KOPT-K1 (cell line): ENCODE results near the gene PEAK1.

Experiments used
- H3K27ac ChIP-seq: fragments of 200-600 bp; sonication (generic); 2 replicates; pipeline ENCODE4 v1.5.1; 2016; ENCODE audit warnings: antibody characterized with exemption, mild to moderate bottlenecking, low read depth, low read length; ENCODE audit not compliant: poor library complexity, severe bottlenecking
- H3K36me3 ChIP-seq: fragments of 200-600 bp; sonication (generic); 2 replicates; pipeline ENCODE4 v1.5.1; 2017; ENCODE audit warnings: antibody characterized with exemption, mild to moderate bottlenecking, low read length, moderate library complexity; ENCODE audit not compliant: insufficient read depth
- H3K9me3 ChIP-seq: fragments of 200-600 bp; sonication (generic); 2 replicates; pipeline ENCODE4 v1.5.1; 2017; ENCODE audit warnings: antibody characterized with exemption, low read length, mild to moderate bottlenecking; ENCODE audit not compliant: insufficient read depth, poor library complexity, severe bottlenecking

PEAK1 gene

DNA sequence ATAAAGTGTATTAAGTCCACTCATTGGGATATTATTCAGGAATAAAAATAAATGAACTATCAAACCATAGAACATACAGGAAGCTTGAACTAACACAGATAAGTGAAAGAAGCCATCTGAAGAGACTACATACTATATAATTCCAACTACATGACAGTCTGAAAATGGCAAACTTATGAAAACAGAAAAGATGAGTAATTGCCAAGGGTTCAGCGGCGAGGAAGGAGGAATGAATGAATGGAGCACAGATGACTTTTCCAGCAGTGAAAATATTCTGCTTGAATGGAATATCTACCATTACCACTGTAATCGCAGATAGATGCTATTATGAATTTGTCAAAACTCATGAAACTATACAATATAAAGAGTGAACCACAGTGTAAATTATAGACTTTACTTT is 79.7 kb downstream of the PEAK1 start:
- Histone ChIP-seq H3K36me3 (no peaks in the 10 kb centered on the region), H3K27ac (no peak overlapping the region), H3K9me3 (peaks cover 21% of the 10 kb centered on the region)

DNA sequence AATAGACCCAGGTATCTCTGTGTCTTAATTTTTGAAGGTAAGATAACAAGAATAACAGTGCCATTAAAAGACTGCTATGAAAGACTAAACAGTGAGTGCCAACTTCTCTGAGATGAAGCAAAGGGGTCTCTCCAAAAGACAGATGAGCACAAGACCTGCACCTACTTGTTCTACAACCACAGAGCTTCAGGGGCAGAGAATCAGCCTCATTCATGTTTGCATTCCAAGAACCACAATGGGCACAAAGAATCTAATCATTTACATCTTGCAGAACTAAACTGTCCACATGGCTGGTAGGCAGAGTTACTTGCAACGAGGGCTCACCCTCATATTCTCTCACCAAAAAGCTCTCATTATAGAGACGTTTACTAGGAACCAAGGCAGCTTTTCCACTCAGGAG is 83.9 kb downstream of the PEAK1 start:
- no peak overlapping the region for H3K27ac ChIP-seq
- peaks cover 4% of the 10 kb centered on the region for H3K9me3 ChIP-seq

GRCh38 chr15:77335298-77335697 is 84.6 kb downstream of the PEAK1 start:
- H3K27ac ChIP-seq, result no peak overlapping the region
- H3K36me3 ChIP-seq, result no peaks in the 10 kb centered on the region

More for the DNA sequence above, 83.9 kb downstream of the PEAK1 start:
- no peaks in the 10 kb centered on the region for H3K36me3 ChIP-seq

DNA sequence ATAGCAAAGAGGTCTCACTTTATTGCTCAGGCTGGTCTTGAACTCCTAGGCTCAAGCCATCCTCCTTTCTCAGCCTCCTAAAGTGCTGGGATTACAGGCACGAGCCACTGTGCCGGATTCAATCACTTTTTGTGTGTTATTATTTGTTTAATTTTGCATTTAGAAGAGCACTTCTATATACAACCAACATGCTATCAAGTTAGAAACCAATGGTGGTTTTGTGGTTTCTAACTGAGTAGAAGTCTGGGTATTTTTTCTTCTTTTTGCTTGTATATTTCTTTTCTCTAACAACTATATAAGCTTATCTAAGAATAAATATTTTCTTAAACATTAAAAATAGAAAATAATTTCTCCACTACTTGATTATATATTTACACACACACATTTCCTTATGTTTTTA is 86.7 kb downstream of the PEAK1 start:
- Histone ChIP-seq H3K9me3 (no peaks in the 10 kb centered on the region), H3K27ac (no peak overlapping the region), H3K36me3 (no peaks in the 10 kb centered on the region)

More at GRCh38 chr15:77335298-77335697, 84.6 kb downstream of the PEAK1 start:
- H3K9me3 ChIP-seq, result no peaks in the 10 kb centered on the region

DNA sequence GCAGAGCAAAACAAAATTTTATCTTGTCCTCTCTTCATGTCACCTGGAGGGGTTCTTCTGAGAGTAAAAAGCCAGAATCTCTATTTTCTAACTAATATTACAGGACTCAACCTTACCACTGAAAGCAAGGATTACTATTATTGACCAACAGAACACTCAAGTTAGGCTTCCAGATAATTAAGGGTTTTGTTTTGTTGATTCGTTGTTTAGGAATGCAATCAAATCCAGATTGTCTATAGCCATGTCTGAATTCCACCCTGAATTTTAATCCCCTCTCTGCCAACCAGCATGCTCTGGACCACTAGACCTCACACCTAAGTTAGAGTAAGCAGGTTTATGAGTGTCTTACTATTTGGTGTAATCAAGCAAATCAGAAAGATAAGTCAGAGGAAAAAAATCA is 90.7 kb downstream of the PEAK1 start:
- no peak overlapping the region for H3K27ac ChIP-seq
- no peaks in the 10 kb centered on the region for H3K9me3 ChIP-seq
- no peaks in the 10 kb centered on the region for H3K36me3 ChIP-seq

- Histone ChIP-seq H3K27ac (no peak overlapping the region), H3K9me3 (no peaks in the 10 kb centered on the region), H3K36me3 (no peaks in the 10 kb centered on the region)
Measured at GRCh38 chr15:77327844-77328529, 91.9 kb downstream of the PEAK1 start.

GRCh38 chr15:77327168-77327567 is 92.7 kb downstream of the PEAK1 start:
- no peaks in the 10 kb centered on the region for H3K9me3 ChIP-seq
- no peak overlapping the region for H3K27ac ChIP-seq
- no peaks in the 10 kb centered on the region for H3K36me3 ChIP-seq

DNA sequence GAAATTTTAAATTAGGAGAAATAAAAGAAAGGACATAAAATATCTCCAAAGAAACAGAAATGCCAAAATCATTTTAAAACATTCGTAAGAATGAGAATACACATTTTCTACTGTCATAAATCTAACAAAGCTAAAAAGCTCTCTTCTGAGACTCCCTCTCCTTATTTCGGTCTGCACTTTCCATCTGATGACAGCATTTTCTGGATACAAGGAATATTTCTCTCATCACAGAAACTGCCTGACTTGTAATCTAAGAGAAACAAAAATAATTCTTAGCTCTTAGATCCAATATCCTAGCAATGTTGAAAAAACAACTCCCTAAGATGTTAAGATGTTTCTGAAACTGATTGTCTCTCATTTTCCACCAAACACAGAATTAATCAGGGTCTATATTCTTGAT is 93.5 kb downstream of the PEAK1 start:
- H3K36me3 ChIP-seq, result no peaks in the 10 kb centered on the region

GRCh38 chr15:77312523-77312922 is 107.4 kb downstream of the PEAK1 start:
- no peaks in the 10 kb centered on the region for H3K36me3 ChIP-seq
- no peak overlapping the region for H3K27ac ChIP-seq
- H3K9me3 ChIP-seq, result no peaks in the 10 kb centered on the region

More for the DNA sequence above, 93.5 kb downstream of the PEAK1 start:
- Histone ChIP-seq H3K27ac (no peak overlapping the region), H3K9me3 (no peaks in the 10 kb centered on the region)

- H3K9me3 ChIP-seq, result no peaks in the 10 kb centered on the region
- H3K36me3 ChIP-seq, result no peaks in the 10 kb centered on the region
- H3K27ac ChIP-seq, result no peak overlapping the region
Measured at GRCh38 chr15:77311618-77312398, 108.1 kb downstream of the PEAK1 start.

- H3K27ac ChIP-seq, result no peak overlapping the region
- no peaks in the 10 kb centered on the region for H3K9me3 ChIP-seq
- H3K36me3 ChIP-seq, result no peaks in the 10 kb centered on the region
Measured at GRCh38 chr15:77311020-77311419, 108.9 kb downstream of the PEAK1 start.

DNA sequence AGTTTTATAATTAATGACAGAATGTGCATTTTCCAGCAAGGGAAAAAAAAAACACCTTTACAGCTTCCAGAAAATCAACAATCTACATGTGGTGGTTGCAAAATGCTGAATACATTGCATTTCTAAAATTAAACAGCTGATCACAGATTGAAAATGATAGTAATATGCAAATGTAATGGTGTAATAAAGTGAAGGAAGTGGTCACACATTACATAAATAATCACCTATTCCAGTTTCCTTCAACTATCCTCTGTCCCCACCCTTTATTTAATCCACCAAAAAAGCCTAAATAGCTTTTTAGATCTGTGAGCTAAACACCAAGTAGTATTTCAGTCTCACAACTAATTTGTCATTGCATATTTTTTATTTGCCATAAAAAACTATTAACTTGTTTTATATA is 110.5 kb downstream of the PEAK1 start:
- H3K36me3 ChIP-seq, result no peaks in the 10 kb centered on the region
- H3K9me3 ChIP-seq, result no peaks in the 10 kb centered on the region
- H3K27ac ChIP-seq, result no peak overlapping the region

- H3K36me3 ChIP-seq, result no peaks in the 10 kb centered on the region
- no peaks in the 10 kb centered on the region for H3K9me3 ChIP-seq
- no peak overlapping the region for H3K27ac ChIP-seq
Measured at GRCh38 chr15:77305953-77306352, 114.0 kb downstream of the PEAK1 start.

- Histone ChIP-seq H3K9me3 (no peaks in the 10 kb centered on the region), H3K36me3 (no peaks in the 10 kb centered on the region), H3K27ac (no peak overlapping the region)
Measured at GRCh38 chr15:77296773-77297337, 123.0 kb downstream of the PEAK1 start.

DNA sequence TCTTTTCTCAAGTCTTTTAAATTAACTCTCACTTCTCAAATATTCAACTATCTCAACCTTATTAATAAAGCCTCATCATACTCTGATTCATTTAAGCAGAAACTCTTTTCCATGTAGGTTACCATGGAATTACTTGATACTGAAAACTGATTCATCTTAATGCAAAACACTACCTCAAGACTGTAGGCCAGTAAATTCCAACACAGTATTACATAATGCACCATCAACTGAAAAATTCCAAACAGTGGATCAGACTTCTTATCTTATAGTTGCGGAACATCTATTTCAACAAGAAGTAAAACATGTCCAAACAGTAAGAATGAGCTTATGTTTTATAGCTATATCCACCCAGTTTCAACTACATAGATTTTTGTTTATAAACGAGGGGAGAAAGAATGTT is 124.5 kb downstream of the PEAK1 start:
- H3K36me3 ChIP-seq, result no peaks in the 10 kb centered on the region
- no peak overlapping the region for H3K27ac ChIP-seq
- H3K9me3 ChIP-seq, result no peaks in the 10 kb centered on the region
